ENCODE results near the gene RET.
"Not testable (repeated sequence)": the region's sequence is repeated elsewhere in the genome, so short reads cannot be mapped to it uniquely, and the experiment has no call there.

Gene RET

GRCh38 chr10:43137717-43138020 lies 60.8 kb downstream of the RET start:
- DNase-seq, result no peak

DNA sequence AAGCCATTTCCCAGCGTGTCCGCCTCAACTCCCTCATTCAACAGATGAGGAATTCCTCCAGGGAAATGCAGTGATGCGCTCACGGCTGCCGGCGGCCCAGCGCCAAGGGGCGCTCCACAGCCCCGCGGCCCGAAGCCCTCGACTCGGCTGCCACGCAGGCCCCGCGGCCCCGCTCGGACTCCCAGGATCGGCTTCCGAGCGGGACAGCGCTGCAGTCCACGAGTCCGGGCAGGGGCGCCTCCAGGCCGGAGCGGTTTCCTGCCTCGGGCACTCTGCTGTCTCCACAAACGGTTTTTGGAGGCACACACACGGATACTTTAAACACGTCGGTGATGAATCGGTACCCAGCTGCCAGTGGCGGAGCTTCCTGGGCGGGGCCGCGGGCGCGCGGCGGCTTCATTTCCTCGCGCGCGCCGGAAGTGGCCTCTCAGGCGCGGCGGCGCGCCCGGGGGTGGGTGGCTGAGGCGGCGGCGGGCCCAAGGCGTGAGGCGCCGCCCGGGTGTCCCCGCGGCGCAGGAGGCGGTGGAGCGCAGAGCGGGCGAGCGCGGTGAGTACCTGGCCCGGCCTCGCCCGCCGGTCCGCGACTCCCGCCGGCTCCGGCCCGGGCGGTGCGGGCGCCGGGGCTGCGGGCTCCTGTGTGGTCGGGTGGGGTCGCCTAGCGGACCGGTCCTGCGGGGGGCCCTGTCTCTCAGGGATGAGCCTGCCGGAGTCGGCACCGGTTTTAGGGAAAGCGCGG lies 61.3 kb downstream of the RET start, which contains the start of gene CSGALNACT2:
Gene CSGALNACT2, plus strand, starts transcription at position 425 of the 736 bp plus-strand sequence. CDS start 16,705 bp downstream, outside the sequence.
- peak; percentile 69 for DNase-seq

DNA sequence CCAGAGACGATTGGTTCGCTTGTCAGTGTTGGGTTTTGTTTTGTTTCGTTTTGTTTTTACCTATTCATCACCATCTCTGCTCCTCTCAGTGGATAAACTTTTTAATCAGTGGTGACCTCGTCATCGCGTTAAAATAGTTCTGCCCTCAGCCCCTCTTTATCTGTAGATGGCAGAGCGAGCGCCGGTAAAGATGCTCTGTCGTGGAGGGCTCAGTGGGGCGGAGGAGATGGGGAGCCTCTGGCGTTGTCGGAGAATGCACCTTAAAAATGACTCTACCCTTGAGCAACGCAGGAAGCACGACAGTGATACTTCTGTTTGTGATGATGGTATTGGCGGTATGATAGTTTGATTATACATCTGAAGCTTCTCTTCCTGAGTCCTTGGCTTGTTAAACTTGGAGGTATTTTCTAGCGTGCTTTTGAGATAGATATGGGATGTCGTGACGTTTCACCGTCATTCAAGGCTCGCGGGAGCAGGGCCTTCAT lies 61.9 kb downstream of the RET start:
- no peak for DNase-seq

DNA sequence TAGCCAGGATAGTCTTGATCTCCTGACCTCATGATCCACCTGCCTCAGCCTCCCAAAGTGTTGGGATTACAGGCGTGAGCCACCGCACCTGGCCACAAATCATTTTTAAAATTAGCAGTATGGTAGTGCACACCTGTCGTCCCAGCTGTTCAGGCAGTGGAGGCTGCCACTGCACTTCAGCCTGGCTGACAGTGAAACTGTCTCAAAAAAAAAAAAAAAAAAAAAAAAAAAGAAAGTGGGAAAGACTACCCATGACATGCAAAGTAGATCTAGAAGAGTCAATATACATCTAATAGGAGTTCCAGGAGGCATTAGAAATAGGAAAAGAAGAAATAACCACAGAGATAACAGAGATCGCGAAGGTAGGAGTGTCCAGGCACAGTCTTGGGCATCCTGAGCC lies 64.6 kb downstream of the RET start:
- DNase-seq, result no peak

GRCh38 chr10:43145311-43145710 lies 68.4 kb downstream of the RET start:
- no peak for DNase-seq

- not testable (repeated sequence) for DNase-seq
Observed at GRCh38 chr10:43145936-43146335, 69.1 kb downstream of the RET start.

- no peak for DNase-seq
Observed at GRCh38 chr10:43151371-43151770, 74.5 kb downstream of the RET start.

- no peak for DNase-seq
Observed at GRCh38 chr10:43153901-43154300, 77.0 kb downstream of the RET start.

DNA sequence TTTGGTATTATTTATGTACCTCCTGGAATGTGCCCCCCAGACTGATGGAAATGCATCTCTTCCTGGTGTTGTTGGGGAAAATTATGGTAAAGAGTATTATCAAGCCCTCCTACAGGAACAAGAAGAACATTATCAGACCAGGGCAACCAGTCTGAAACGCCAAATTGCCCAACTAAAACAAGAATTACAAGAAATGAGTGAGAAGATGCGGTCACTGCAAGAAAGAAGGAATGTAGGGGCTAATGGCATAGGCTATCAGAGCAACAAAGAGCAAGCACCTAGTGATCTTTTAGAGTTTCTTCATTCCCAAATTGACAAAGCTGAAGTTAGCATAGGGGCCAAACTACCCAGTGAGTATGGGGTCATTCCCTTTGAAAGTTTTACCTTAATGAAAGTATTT lies 78.4 kb downstream of the RET start:
- no peak for DNase-seq

DNA sequence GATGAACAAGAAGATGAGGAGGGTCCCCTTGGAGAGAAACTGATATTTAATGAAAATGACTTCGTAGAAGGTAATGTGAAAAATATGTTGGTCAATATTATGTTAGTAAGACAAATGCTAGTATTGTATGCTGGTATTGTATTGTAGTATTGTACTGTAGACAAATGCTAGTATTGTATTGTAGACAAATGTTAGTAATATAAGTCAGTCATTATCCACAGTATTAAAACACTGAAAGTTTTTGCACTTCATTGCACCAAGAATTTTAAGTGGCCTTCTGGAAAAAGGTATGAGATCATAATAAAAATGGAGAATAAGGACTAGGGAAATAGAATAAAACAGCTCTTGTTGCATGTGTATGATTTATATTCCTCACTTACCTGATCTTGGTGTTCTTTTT lies 78.9 kb downstream of the RET start:
- DNase-seq, result no peak

DNA sequence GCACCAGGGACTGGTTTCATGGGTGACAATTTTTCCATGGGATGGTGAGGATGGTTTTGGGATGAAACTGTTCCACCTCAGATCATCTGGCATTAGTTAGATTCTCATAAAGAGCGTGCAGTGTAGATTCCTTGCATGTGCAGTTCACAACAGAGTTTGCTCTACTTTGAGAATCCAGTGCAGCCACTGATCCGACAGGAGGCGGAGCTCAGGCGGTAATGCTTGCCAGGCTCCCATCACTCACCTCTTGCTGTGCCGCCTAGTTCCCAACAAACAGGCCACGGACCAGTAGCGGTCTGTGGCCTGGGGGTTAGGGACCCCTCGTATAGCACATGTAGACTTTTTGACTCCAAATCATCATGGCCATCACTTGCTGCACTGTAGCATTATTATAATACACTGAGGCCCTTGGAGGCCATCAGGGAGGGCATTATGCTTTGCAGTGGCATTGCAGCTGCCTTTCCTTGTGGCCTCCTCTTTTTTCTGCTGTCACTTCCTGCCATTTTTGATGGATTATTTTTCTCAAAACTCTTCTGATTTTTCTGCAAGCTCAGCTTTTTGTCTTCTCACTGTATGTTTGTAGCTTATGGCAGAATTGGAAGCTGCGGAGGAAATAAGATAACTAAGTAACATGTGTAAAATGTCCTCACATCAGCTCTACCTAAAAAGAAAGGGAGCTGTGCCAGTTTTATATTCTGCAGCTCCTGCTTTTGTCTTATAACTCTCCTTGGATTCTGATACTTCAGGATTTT lies 79.9 kb downstream of the RET start:
- no peak for DNase-seq

DNA sequence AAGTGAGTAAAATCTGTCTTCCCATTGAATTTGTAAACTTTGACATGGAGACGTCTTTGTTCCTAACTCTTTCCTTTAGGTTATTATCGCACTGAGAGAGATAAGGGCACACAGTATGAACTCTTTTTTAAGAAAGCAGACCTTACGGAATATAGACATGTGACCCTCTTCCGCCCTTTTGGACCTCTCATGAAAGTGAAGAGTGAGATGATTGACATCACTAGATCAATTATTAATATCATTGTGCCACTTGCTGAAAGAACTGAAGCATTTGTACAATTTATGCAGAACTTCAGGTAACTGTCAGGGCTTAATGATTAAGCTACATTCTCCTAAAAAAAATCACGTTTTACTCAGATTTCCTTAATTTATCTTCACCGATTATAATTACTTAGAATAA lies 81.8 kb downstream of the RET start:
- no peak for DNase-seq

- DNase-seq, result peak; percentile 8
Observed at GRCh38 chr10:43160046-43160920, 83.4 kb downstream of the RET start.

- no peak for DNase-seq
Observed at GRCh38 chr10:43160921-43161255, 84.0 kb downstream of the RET start.

- no peak for DNase-seq
Observed at GRCh38 chr10:43162604-43163003, 85.7 kb downstream of the RET start.

DNA sequence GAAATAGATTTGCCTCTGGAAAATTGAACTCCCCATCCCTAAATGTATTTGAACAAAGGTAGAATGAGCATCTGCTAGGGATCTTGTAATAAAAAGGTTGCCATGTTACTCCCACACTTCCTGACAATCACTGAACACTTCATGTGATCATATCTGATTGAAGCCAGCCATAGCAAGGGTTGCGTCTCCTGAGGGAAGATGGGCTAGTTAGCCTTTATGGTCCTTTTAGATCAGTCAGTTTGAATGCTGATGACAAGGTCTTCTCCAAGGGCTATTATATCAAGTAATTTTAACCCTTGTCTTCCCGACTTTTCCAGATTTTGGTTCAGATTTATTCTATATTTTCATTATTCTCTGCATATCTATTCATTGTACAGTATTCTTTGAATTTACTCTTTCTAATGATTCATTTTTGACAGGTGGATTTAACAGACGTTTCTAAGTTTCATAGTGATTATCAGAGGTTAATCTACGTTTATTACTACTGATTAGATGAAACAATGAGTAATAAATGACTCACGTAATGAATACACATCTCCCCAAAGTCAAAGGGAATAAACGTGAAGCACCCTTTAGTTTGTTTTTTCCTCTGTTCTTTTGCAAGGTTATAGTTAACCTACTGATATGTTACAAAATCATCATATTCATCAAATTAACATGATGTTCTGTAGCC lies 89.5 kb downstream of the RET start:
- no peak for DNase-seq

GRCh38 chr10:43166880-43167497 lies 90.1 kb downstream of the RET start:
- no peak for DNase-seq

DNA sequence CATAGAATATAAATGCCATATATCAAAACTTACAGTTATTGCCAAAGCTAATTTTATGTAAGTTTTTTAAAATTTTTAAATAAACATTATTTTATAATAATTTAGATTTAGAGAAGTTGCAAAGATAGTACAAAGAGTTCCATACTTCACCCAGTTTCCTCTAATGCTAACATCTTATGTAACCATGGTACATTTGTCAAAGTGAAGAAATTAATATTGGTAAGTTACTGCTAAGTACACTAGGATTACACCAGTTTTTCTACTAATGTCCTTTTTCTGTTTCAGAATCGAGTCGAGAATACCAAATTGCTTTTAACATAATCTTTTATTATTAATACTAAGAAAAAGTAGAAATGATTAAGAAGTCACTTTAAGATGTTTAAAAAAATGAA lies 90.6 kb downstream of the RET start:
- no peak for DNase-seq

DNA sequence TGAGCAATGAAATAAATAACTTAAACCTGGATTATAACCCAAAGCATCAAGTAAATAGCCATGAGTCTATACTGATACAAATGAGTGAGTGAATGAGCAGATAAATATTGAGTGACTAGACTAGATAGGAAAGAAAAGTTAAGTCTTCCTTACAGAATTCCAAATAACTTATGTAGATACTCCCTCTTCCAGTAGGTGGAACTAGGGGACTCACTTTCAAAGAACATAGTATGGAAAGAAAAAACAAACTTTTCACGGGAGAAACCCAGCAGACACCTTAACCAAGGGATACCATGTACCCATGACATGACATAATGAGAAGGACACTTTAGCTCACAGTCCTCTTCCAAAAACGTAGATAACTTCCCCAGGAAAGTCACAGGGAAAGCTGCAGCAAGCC lies 93.6 kb downstream of the RET start:
- no peak for DNase-seq

DNA sequence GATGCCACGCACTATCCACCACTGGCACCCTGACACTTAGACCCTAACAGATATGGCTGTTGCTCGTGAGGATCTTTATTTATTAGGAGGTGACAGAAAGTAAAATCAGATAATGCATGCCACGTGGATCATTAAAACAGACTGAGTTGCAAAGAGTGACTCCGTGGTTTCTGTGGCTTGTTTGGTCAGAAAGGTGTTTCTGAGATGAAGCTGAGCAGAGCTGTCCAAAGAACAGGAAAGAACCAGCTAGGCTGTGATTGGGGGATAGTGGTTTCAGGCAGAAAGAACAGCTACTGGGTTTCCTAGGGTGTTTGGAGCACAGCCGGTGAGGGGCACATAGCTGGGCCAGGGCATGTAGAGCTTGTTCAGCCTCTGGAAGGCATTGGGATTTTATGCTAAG lies 95.8 kb downstream of the RET start:
- no peak for DNase-seq

DNA sequence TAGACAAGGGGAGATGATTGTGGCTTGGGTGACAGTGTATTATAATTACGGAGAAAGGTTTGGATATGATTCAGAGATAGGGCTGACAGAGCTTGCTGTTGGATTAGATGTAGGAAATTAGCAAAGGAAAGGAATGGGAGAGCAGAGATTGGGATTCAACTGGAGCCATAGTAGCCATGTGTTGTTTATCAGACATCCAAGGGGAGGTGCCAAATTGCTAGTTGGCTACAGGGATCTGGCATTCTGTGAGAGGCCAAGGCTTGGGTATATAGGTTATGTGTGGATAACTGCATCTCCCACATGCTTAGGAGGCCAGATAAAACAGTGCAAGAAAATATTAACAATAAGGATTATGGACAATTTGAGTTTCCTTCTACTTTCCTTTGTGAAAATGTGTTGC lies 96.3 kb downstream of the RET start:
- DNase-seq, result no peak

DNA sequence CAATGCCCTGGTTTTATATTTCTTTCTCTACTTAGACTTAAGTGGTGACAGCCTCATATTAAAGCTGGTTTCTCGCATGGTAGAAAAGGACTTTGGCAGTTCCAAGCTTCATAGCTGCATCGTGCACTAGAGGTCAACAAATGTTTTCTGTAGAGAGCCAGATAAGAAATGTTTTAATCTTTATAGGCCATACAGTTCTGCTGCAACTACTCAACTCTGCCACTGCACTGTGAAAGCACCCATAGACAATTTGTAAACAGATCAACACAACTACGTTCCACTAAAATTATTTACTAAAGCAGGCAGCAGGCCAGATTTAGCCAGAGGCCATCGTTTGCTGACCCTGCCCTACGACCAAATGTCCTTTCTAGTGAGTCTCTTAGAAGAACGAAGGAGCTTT lies 98.1 kb downstream of the RET start:
- DNase-seq, result no peak

GRCh38 chr10:43176271-43176670 lies 99.4 kb downstream of the RET start:
- no peak for DNase-seq
